Measurements from ENCODE around the gene KRTCAP2. TPM values are rescaled to one million over a fixed set of nuclear protein-coding genes. Genes with fewer than 3 reads are reported as not detected.
"Not testable (repeated sequence)": the region's sequence is repeated elsewhere in the genome, so short reads cannot be mapped to it uniquely, and the experiment has no call there.

Gene KRTCAP2
- total RNA-seq, 1 experiment from 2014 or later, result 179 TPM

DNA sequence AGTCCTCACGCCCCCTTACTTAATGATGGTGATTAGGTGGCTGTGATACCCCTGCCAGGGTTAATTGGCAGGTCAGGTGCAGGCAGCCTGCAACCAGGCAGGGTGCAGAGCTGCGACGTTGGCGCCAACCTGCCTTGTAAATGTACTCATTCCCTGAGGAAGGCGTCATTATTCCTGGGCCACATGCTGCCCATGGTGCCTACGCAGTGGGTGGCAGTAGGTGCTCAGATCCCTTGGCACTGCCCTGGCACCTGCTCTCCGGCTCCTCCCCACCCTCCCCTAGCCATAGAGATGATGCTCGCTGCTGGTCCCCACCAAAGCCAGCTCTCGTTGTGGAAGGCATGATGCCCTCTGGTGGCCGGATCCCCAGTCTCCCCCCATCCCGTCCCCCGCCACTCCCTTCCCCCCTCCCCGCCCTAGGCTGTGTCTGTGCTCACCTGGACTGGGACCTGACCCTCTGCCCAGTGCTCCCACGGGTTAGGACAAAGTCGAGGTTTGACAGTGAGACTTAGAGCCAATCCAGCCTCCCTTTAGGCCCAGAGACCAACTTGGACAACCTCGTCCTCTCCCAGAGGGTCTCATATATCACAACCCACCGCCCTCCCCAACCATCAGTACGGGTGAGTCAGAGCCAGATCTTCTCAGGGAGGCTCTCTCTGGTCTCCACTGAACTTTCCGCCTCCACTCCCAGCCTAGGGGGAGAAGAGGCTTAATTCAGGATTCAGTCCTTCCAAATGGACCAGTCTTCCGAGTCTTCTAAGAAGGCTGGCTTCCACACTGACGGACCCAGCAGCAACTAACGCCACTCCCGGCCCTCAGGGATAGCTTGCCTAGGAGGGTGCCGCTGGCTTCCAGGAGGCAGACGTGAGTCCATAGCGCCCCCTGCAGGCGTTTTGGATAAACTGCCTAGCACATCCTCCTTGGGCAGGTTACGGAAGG, 5.7 kb downstream of the KRTCAP2 start:
- POLR2A ChIA-PET (ENCODE audit: low non-redundant PET), result interaction anchor here (0.6 kb wide), 1 partner anchor 61 kb away, joined by 4 read pairs; no protein-coding TSS in a partner anchor
- CTCF ChIA-PET, result interaction anchor here (0.5 to 5.3 kb wide), 11 partner anchors 8 to 401 kb away, joined by 3 to 89 read pairs (median 5); no protein-coding TSS in a partner anchor
- Histone ChIP-seq H3K4me1 (ENCODE audit: insufficient read depth, low read length, poor library complexity, severe bottlenecking) (peaks cover 12% of the 10 kb centered on the region), H3K27ac (ENCODE audit: low read depth, low read length, poor library complexity, severe bottlenecking) (no peak overlapping the region), H3K27me3 (replicated peaks; ENCODE audit: insufficient read depth, low read depth, low read length, poor library complexity) (no peaks in the 10 kb centered on the region), H3K36me3 (ENCODE audit: insufficient read depth, low read length, poor library complexity, severe bottlenecking) (peaks cover 7% of the 10 kb centered on the region), H3K9me3 (ENCODE audit: low read depth, low read length, poor library complexity, severe bottlenecking) (no peaks in the 10 kb centered on the region), H3K4me3 (ENCODE audit: low read depth, low read length, poor library complexity, severe bottlenecking) (peak overlapping the region; percentile 11)
- peak; percentile 93 for DNase-seq (ENCODE audit: low spot score)
- no peak for TF ChIP-seq EZH2 (IDR thresholded peaks at IDR 0.05; ENCODE audit: borderline replicate concordance, low read depth, low read length, poor library complexity, severe bottlenecking)
- TF ChIP-seq, protein P1, sequence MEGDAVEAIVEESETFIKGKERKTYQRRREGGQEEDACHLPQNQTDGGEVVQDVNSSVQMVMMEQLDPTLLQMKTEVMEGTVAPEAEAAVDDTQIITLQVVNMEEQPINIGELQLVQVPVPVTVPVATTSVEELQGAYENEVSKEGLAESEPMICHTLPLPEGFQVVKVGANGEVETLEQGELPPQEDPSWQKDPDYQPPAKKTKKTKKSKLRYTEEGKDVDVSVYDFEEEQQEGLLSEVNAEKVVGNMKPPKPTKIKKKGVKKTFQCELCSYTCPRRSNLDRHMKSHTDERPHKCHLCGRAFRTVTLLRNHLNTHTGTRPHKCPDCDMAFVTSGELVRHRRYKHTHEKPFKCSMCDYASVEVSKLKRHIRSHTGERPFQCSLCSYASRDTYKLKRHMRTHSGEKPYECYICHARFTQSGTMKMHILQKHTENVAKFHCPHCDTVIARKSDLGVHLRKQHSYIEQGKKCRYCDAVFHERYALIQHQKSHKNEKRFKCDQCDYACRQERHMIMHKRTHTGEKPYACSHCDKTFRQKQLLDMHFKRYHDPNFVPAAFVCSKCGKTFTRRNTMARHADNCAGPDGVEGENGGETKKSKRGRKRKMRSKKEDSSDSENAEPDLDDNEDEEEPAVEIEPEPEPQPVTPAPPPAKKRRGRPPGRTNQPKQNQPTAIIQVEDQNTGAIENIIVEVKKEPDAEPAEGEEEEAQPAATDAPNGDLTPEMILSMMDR (conservative IDR thresholded peaks at IDR 0.05; ENCODE audit: low read depth, low read length), result peak; percentile 98
- intact Hi-C loops (cut with micrococcal nuclease; ENCODE audit: unreplicated experiment), result loop anchor here (1.0 kb wide), 1 partner anchor 76 kb away; no protein-coding TSS in a partner anchor
- BruUV-seq (replicated peaks), result no TSS peak

DNA sequence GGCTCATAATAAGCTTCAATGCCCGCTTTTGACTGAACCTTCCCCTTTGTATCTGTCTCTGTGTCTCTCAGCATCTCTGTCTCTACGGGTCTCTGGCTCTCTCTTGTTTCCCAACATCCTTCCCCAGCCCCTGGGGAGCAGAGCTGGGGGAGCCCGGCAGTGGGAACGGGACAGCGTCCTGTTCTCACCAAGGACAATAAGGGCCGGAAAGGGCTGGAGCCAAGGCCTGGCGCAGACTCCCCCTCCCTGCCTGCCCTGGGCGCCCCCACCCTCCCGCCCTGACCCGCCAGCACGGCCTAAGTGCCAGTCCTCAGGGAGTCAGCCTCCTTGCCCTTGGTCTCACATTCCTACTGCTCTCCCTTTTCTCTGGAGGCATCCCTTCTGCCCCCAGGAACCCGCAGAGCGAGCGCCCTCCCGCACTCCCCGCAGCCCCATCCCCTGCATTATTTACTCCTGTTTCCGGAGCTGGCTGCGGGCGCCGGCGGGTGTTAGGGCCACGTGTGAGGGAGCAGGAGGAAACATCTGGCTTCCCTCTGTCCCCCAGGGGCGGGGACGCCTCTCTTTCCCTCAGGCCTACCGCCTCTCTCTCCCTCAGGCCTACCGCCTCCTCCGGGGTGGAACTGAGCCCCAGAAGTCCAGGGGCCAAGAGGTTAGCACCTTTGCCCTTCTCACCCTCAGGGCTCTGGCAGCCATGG, 6.5 kb downstream of the KRTCAP2 start:
- no peaks in the 10 kb centered on the region for H3K9me3 ChIP-seq (ENCODE audit: low read depth, low read length, poor library complexity, severe bottlenecking)
- no peaks in the 10 kb centered on the region for H3K27me3 ChIP-seq (replicated peaks; ENCODE audit: insufficient read depth, low read depth, low read length, poor library complexity)
- H3K4me1 ChIP-seq (ENCODE audit: insufficient read depth, low read length, poor library complexity, severe bottlenecking), result peaks cover 5% of the 10 kb centered on the region
- peaks cover 7% of the 10 kb centered on the region for H3K36me3 ChIP-seq (ENCODE audit: insufficient read depth, low read length, poor library complexity, severe bottlenecking)
- ChIA-PET CTCF (interaction anchor here (0.5 to 5.3 kb wide), 10 partner anchors 15 to 168 kb away, joined by 3 to 89 read pairs (median 7); no protein-coding TSS in a partner anchor), POLR2A (ENCODE audit: low non-redundant PET) (no interaction called here)
- peak; percentile 31 for DNase-seq (ENCODE audit: low spot score)
- BruUV-seq (replicated peaks), result no TSS peak
- intact Hi-C loops (cut with micrococcal nuclease; ENCODE audit: unreplicated experiment), result no loop called here
- H3K4me3 ChIP-seq (ENCODE audit: low read depth, low read length, poor library complexity, severe bottlenecking), result no peak overlapping the region
- TF ChIP-seq, protein P1 (conservative IDR thresholded peaks at IDR 0.05; ENCODE audit: low read depth, low read length), result no peak
- no peak for TF ChIP-seq EZH2 (IDR thresholded peaks at IDR 0.05; ENCODE audit: borderline replicate concordance, low read depth, low read length, poor library complexity, severe bottlenecking)
- H3K27ac ChIP-seq (ENCODE audit: low read depth, low read length, poor library complexity, severe bottlenecking), result no peak overlapping the region

DNA sequence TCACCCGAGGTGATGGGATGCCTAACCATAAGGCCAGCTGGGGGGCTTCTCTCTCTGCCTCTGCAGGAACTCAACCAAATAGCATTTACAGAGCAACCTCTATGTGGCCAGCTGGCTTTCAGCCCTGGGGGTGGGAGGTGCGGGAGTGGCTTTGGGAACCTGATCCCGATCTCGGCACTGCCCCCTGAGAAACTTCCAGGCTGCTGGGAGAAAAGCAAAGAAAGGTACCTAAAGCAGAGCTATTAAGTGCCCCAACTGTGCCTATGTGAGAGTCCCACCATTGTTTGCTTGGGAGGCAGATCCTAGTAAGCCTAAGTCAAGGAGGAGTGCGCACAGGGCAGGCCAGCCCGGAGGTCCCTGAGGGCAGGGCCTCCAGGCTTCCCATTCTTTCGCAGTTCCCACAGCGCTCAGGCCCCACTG, 7.0 kb downstream of the KRTCAP2 start:
- Histone ChIP-seq H3K27me3 (replicated peaks; ENCODE audit: insufficient read depth, low read depth, low read length, poor library complexity) (no peaks in the 10 kb centered on the region), H3K27ac (ENCODE audit: low read depth, low read length, poor library complexity, severe bottlenecking) (no peak overlapping the region), H3K9me3 (ENCODE audit: low read depth, low read length, poor library complexity, severe bottlenecking) (no peaks in the 10 kb centered on the region), H3K36me3 (ENCODE audit: insufficient read depth, low read length, poor library complexity, severe bottlenecking) (peaks cover 7% of the 10 kb centered on the region), H3K4me1 (ENCODE audit: insufficient read depth, low read length, poor library complexity, severe bottlenecking) (peaks cover 5% of the 10 kb centered on the region), H3K4me3 (ENCODE audit: low read depth, low read length, poor library complexity, severe bottlenecking) (no peak overlapping the region)
- ChIA-PET CTCF (interaction anchor here (0.5 to 5.3 kb wide), 2 partner anchors 76 to 167 kb away, joined by 4 to 89 read pairs; no protein-coding TSS in a partner anchor), POLR2A (ENCODE audit: low non-redundant PET) (no interaction called here)
- intact Hi-C loops (cut with micrococcal nuclease; ENCODE audit: unreplicated experiment), result no loop called here
- TF ChIP-seq, protein P1 (conservative IDR thresholded peaks at IDR 0.05; ENCODE audit: low read depth, low read length), result no peak
- TF ChIP-seq EZH2 (IDR thresholded peaks at IDR 0.05; ENCODE audit: borderline replicate concordance, low read depth, low read length, poor library complexity, severe bottlenecking), result no peak
- no peak for DNase-seq (ENCODE audit: low spot score)
- BruUV-seq (replicated peaks), result no TSS peak

DNA sequence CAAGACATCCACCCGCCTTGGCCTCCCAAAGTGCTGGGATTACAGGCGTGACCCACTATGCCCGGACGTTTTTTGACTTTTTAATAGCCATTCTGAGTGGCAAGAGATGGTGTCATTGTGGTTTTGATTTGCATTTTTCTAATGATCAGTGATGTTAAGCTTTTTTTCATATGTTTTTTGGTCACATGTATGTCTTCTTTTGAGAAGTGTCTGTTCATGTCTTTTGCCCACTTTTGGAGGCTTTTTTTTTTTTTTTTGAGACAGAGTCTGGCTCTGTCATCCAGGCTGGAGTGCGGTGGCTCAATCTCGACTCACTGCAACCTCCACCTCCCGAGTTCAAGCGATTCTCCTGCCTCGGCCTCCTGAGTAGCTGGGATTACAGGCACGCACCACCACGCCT, 8.5 kb downstream of the KRTCAP2 start:
- H3K27me3 ChIP-seq (replicated peaks; ENCODE audit: insufficient read depth, low read depth, low read length, poor library complexity); H3K4me3 ChIP-seq (ENCODE audit: low read depth, low read length, poor library complexity, severe bottlenecking); H3K9me3 ChIP-seq (ENCODE audit: low read depth, low read length, poor library complexity, severe bottlenecking); H3K4me1 ChIP-seq (ENCODE audit: insufficient read depth, low read length, poor library complexity, severe bottlenecking); BruUV-seq (replicated peaks); H3K36me3 ChIP-seq (ENCODE audit: insufficient read depth, low read length, poor library complexity, severe bottlenecking); POLR2A ChIA-PET (ENCODE audit: low non-redundant PET); intact Hi-C loops (cut with micrococcal nuclease; ENCODE audit: unreplicated experiment); DNase-seq (ENCODE audit: low spot score); H3K27ac ChIP-seq (ENCODE audit: low read depth, low read length, poor library complexity, severe bottlenecking): not testable (repeated sequence)
- CTCF ChIA-PET, result interaction anchor here (0.6 kb wide), 2 partner anchors 8 to 61 kb away, joined by 3 to 4 read pairs; partner anchors contain the start of gene KRTCAP2

Measured in A673 (cell line).